ENCODE measurements around the gene STYK1.

Gene STYK1

GRCh38 chr12:10673659-10674384, at the start of gene STYK1:
STYK1 (minus strand) TSS chr12:10674052; CDS start chr12:10634618, 39,434 bp downstream.
- DNase-seq (ENCODE audit: low read depth in 2 of 2), result peak; percentile 44 to 68

GRCh38 chr12:10722905-10723746, 49.3 kb upstream of the STYK1 start, which contains the start of gene YBX3:
YBX3 (minus strand) TSS chr12:10723323; CDS start chr12:10723111, 212 bp downstream.
- DNase-seq (ENCODE audit: low read depth in 2 of 2), result peak; percentile 2 to 4

- DNase-seq (ENCODE audit: low read depth in 2 of 2), result peak; percentile 7 to 17
Measured at GRCh38 chr12:10722502-10722904, 48.7 kb upstream of the STYK1 start.

- DNase-seq (ENCODE audit: low read depth in 2 of 2), result peak; percentile 18
Measured at GRCh38 chr12:10721651-10722501, 48.0 kb upstream of the STYK1 start.

GRCh38 chr12:10720974-10721650, 47.3 kb upstream of the STYK1 start:
- DNase-seq (ENCODE audit: low read depth in 2 of 2), result no peak

- no peak for DNase-seq (ENCODE audit: low read depth in 2 of 2)
Measured at GRCh38 chr12:10719482-10719881, 45.6 kb upstream of the STYK1 start.

GRCh38 chr12:10718279-10718821, 44.5 kb upstream of the STYK1 start:
- no peak for DNase-seq (ENCODE audit: low read depth in 2 of 2)

- no peak for DNase-seq (ENCODE audit: low read depth in 2 of 2)
Measured at GRCh38 chr12:10717410-10717809, 43.6 kb upstream of the STYK1 start.

- DNase-seq (ENCODE audit: low read depth in 2 of 2), result no peak
Measured at GRCh38 chr12:10716704-10717315, 43.0 kb upstream of the STYK1 start.

- no peak for DNase-seq (ENCODE audit: low read depth in 2 of 2)
Measured at GRCh38 chr12:10716277-10716676, 42.4 kb upstream of the STYK1 start.

- DNase-seq (ENCODE audit: low read depth in 2 of 2), result no peak
Measured at GRCh38 chr12:10715491-10715890, 41.6 kb upstream of the STYK1 start.

- DNase-seq (ENCODE audit: low read depth in 2 of 2), result no peak
Measured at GRCh38 chr12:10709808-10710207, 36.0 kb upstream of the STYK1 start.

GRCh38 chr12:10708862-10709261, 35.0 kb upstream of the STYK1 start:
- DNase-seq (ENCODE audit: low read depth in 2 of 2), result no peak

GRCh38 chr12:10705655-10706054, 31.8 kb upstream of the STYK1 start:
- DNase-seq (ENCODE audit: low read depth in 2 of 2), result no peak

GRCh38 chr12:10701843-10702242, 28.0 kb upstream of the STYK1 start:
- DNase-seq (ENCODE audit: low read depth in 2 of 2), result no peak

- DNase-seq (ENCODE audit: low read depth in 2 of 2), result no peak
Measured at GRCh38 chr12:10701131-10701681, 27.4 kb upstream of the STYK1 start.

- no peak for DNase-seq (ENCODE audit: low read depth in 2 of 2)
Measured at GRCh38 chr12:10700581-10700980, 26.7 kb upstream of the STYK1 start.

GRCh38 chr12:10697862-10698261, 24.0 kb upstream of the STYK1 start:
- DNase-seq (ENCODE audit: low read depth in 2 of 2), result no peak

- DNase-seq (ENCODE audit: low read depth in 2 of 2), result no peak
Measured at GRCh38 chr12:10697156-10697555, 23.3 kb upstream of the STYK1 start.

GRCh38 chr12:10690906-10691305, 17.1 kb upstream of the STYK1 start:
- DNase-seq (ENCODE audit: low read depth in 2 of 2), result no peak
